Hepatocyte (in vitro differentiated cells): ENCODE measurements around the gene TNNI3K. TPM values are rescaled to one million over a fixed set of nuclear protein-coding genes. Genes with fewer than 3 reads are reported as not detected.

Experiments
- DNase-seq: peaks from one replicate; pipeline ENCODE4 v3.0.0-alpha.2; 2016; ENCODE audit warnings: low spot score
- H2AFZ ChIP-seq: fragments of 200-600 bp; sonication (generic); 2 replicates; pipeline ENCODE4 v1.6.0; 2016; ENCODE audit warnings: antibody characterized with exemption, mild to moderate bottlenecking
- H3K27ac ChIP-seq: fragments of 200-600 bp; sonication (generic); 2 replicates; pipeline ENCODE4 v1.5.1; 2016; ENCODE audit warnings: mild to moderate bottlenecking
- H3K27me3 ChIP-seq: fragments of 200-600 bp; sonication (generic); 2 replicates; pipeline ENCODE4 v1.6.1; 2016
- H3K36me3 ChIP-seq: fragments of 200-600 bp; sonication (generic); replicated peaks from 2 replicates; pipeline ENCODE4 v1.5.1; 2016; ENCODE audit warnings: low read depth; ENCODE audit not compliant: insufficient read depth
- H3K4me1 ChIP-seq: fragments of 200-600 bp; sonication (generic); 2 replicates; pipeline ENCODE4 v1.5.1; 2016; ENCODE audit warnings: mild to moderate bottlenecking, moderate library complexity; ENCODE audit not compliant: insufficient read depth
- H3K4me2 ChIP-seq: fragments of 200-600 bp; sonication (generic); 2 replicates; pipeline ENCODE4 v1.6.0; 2016
- H3K4me3 ChIP-seq: fragments of 200-600 bp; sonication (generic); 2 replicates; pipeline ENCODE4 v1.5.1; 2016; ENCODE audit warnings: mild to moderate bottlenecking
- H3K79me2 ChIP-seq: fragments of 200-600 bp; sonication (generic); 2 replicates; pipeline ENCODE4 v1.6.0; 2017; ENCODE audit warnings: mild to moderate bottlenecking
- H3K9me2 ChIP-seq: fragments of 200-600 bp; sonication (generic); replicated peaks from 2 replicates; pipeline ENCODE4 v1.6.0; 2017; ENCODE audit warnings: mild to moderate bottlenecking; ENCODE audit not compliant: insufficient read depth
- H3K9me3 ChIP-seq: fragments of 200-600 bp; sonication (generic); 2 replicates; pipeline ENCODE4 v1.5.1; 2016; ENCODE audit warnings: low read depth, mild to moderate bottlenecking
- H4K20me1 ChIP-seq: fragments of 200-600 bp; sonication (generic); 2 replicates; pipeline ENCODE4 v1.6.0; 2016; ENCODE audit warnings: mild to moderate bottlenecking; ENCODE audit not compliant: insufficient read depth, poor library complexity, severe bottlenecking
- CTCF ChIP-seq: fragments of 200-600 bp; sonication (generic); IDR thresholded peaks from 2 replicates; pipeline ENCODE4 v1.5.1; 2016; ENCODE audit warnings: antibody characterized with exemption, mild to moderate bottlenecking; ENCODE audit not compliant: poor library complexity
- EZH2 ChIP-seq: fragments of 200-600 bp; sonication (generic); IDR thresholded peaks from 2 replicates; pipeline ENCODE4 v1.6.1; 2016; ENCODE audit warnings: antibody characterized with exemption, mild to moderate bottlenecking, borderline replicate concordance
- EZH2phosphoT487 ChIP-seq: fragments of 200-600 bp; sonication (generic); IDR thresholded peaks from one replicate; pipeline ENCODE4 v1.6.1; 2018; ENCODE audit warnings: antibody characterized with exemption, mild to moderate bottlenecking, low read depth, moderate library complexity; ENCODE audit not compliant: unreplicated experiment, severe bottlenecking
- WGBS: methylation state at CpG from one replicate; pipeline ENCODE4 v1.1.6; 2016; ENCODE audit warnings: low lambda C conversion rate; ENCODE audit errors: missing lambda C conversion rate; 5-methylcytosine and 5-hydroxymethylcytosine counted together
- polyA plus RNA-seq: library from polyadenylated mRNA; unstranded; fragments of >200 nt; fragmentation: Nextera tagmentation; extraction: Ambion mirVana; gene quantifications from 2 replicates; pipeline ENCODE4 v1.2.1, GENCODE V29; 2016
- total RNA-seq: library from RNA; depleted of rRNA; stranded (reverse); fragments of >200 nt; gene quantifications from 2 replicates; pipeline ENCODE4 v1.2.3, GENCODE V29; 2014

TNNI3K gene
- total and polyA plus RNA-seq, 2 experiments from 2014 or later = not detected

- no peak overlapping the region for H3K4me3 ChIP-seq
- no peak overlapping the region for H3K4me2 ChIP-seq
- H3K27me3 ChIP-seq = no peaks in the 10 kb centered on the region
- H4K20me1 ChIP-seq = no peaks in the 10 kb centered on the region
- DNase-seq = no peak
- no peaks in the 10 kb centered on the region for H3K4me1 ChIP-seq
- no peak overlapping the region for H3K27ac ChIP-seq
- H3K36me3 ChIP-seq = no peaks in the 10 kb centered on the region
- no peak overlapping the region for H2AFZ ChIP-seq
- 95% methylated on average over 2 of the region's 2 CpGs for WGBS
- TF ChIP-seq CTCF (no peak), EZH2 (no peak), EZH2phosphoT487 (no peak)
- no peaks in the 10 kb centered on the region for H3K79me2 ChIP-seq
- no peaks in the 10 kb centered on the region for H3K9me3 ChIP-seq
- no peaks in the 10 kb centered on the region for H3K9me2 ChIP-seq
These were observed 188.3 kb downstream of the TNNI3K start for GRCh38 chr1:74423471-74423870.

- Histone ChIP-seq H3K4me1 (no peaks in the 10 kb centered on the region), H3K79me2 (no peaks in the 10 kb centered on the region), H3K27ac (peak overlapping the region; percentile 61), H3K36me3 (no peaks in the 10 kb centered on the region), H3K4me3 (no peak overlapping the region), H4K20me1 (no peaks in the 10 kb centered on the region), H3K27me3 (no peaks in the 10 kb centered on the region), H2AFZ (no peak overlapping the region), H3K4me2 (peak overlapping the region; percentile 63), H3K9me3 (no peaks in the 10 kb centered on the region), H3K9me2 (no peaks in the 10 kb centered on the region)
- WGBS = 59% methylated on average over 6 of the region's 6 CpGs
- TF ChIP-seq EZH2phosphoT487 (no peak), CTCF (no peak), EZH2 (no peak)
- no peak for DNase-seq
These were observed 190.5 kb downstream of the TNNI3K start for GRCh38 chr1:74425676-74426075.

GRCh38 chr1:74426208-74426937 lies 191.2 kb downstream of the TNNI3K start:
- TF ChIP-seq CTCF (no peak), EZH2 (no peak), EZH2phosphoT487 (no peak)
- Histone ChIP-seq H2AFZ (peak overlapping the region; percentile 13), H3K27me3 (no peaks in the 10 kb centered on the region), H3K9me2 (no peaks in the 10 kb centered on the region), H3K9me3 (no peaks in the 10 kb centered on the region), H3K27ac (peak overlapping the region; percentile 61), H3K36me3 (no peaks in the 10 kb centered on the region), H3K79me2 (no peaks in the 10 kb centered on the region), H3K4me2 (peak overlapping the region; percentile 63), H3K4me1 (no peaks in the 10 kb centered on the region), H3K4me3 (no peak overlapping the region), H4K20me1 (no peaks in the 10 kb centered on the region)
- WGBS = 53% methylated on average over 7 of the region's 7 CpGs
- DNase-seq = peak; percentile 17
